Brain microvascular endothelial cell (primary cell): ENCODE data around the gene RAB34.

Source experiments
- DNase-seq: peaks from one replicate; pipeline ENCODE4 v3.0.0-alpha.2; 2020
- H3K27ac ChIP-seq: fragments of 250-450 bp; sonication (Bioruptor Pico); 2 replicates; pipeline ENCODE4 v1.5.1; 2020; ENCODE audit warnings: mild to moderate bottlenecking, moderate library complexity
- H3K27me3 ChIP-seq: fragments of 250-450 bp; sonication (Bioruptor Pico); replicated peaks from 2 replicates; pipeline ENCODE4 v1.5.1; 2020; ENCODE audit warnings: mild to moderate bottlenecking
- H3K36me3 ChIP-seq: fragments of 250-450 bp; sonication (Bioruptor Pico); replicated peaks from 2 replicates; pipeline ENCODE4 v1.5.1; 2020; ENCODE audit warnings: mild to moderate bottlenecking
- H3K4me3 ChIP-seq: 2 replicates; pipeline ENCODE4 v1.5.1; 2011; ENCODE audit warnings: low read depth, mild to moderate bottlenecking, control low read depth, low read length, moderate library complexity
- in situ Hi-C: cut with HindIII; loops from 2 replicates; pipeline ENCODE4 v1.10.0; 2017; ENCODE audit warnings: low sequenced_read_pairs, low pct_ligation_motif_present
- TF ChIP-seq, protein P1 (sequence below): IDR thresholded peaks from 2 replicates; pipeline ENCODE4 v1.5.1; 2011; ENCODE audit warnings: low read depth, mild to moderate bottlenecking, moderate library complexity, low read length, control low read depth, inconsistent platforms; ENCODE audit errors: missing control alignments

RAB34 gene, protein sequence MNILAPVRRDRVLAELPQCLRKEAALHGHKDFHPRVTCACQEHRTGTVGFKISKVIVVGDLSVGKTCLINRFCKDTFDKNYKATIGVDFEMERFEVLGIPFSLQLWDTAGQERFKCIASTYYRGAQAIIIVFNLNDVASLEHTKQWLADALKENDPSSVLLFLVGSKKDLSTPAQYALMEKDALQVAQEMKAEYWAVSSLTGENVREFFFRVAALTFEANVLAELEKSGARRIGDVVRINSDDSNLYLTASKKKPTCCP

DNA sequence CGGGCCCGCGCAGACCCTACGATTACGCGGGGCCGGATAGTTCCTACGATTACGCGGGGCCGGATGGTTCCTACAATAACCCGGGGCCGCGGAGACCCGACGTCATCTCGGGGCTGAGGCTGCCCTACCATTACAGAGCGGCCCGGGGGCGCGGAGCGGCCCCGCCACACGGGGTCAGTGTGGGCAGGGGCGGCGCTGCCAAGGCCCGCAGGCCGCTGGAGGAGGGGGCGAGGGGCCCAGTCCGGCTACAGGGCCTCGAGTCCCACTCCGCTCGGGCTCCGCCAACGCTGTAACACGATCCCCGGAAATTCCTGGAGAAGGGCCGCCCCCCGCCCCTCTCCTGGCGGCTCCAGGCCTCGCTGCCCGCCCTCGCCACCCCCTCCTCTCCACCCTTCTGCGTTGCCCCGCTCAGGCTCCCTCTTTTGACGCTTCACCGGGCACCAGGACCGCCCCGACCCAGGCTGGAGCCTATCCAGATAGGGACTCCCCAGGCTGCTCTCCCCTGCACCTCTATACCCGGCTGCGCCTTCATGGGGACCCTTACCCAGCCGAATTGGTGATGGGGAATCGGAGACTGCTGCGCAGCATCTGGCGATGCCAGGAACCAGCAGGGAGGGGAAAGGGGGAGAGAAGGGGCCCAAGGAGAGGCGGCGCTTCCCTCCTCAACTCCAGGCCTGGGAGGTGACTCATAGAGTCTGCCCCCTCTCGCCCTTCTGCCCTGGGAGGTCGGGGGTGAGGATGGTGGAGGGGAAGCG, at the start of gene RAB34:
RAB34 (minus strand) TSS at position 291 of the 755 bp plus-strand sequence. CDS start 602 bp downstream, outside the sequence.
- peaks cover 32% of the 10 kb centered on the region for H3K36me3 ChIP-seq
- in situ Hi-C loops: no loop called here
- peak within 1 kb of the TSS; percentile 85 for H3K4me3 ChIP-seq
- H3K27ac ChIP-seq: peak within 1 kb of the TSS; percentile 93
- no peaks in the 10 kb centered on the region for H3K27me3 ChIP-seq
- TF ChIP-seq, protein P1, sequence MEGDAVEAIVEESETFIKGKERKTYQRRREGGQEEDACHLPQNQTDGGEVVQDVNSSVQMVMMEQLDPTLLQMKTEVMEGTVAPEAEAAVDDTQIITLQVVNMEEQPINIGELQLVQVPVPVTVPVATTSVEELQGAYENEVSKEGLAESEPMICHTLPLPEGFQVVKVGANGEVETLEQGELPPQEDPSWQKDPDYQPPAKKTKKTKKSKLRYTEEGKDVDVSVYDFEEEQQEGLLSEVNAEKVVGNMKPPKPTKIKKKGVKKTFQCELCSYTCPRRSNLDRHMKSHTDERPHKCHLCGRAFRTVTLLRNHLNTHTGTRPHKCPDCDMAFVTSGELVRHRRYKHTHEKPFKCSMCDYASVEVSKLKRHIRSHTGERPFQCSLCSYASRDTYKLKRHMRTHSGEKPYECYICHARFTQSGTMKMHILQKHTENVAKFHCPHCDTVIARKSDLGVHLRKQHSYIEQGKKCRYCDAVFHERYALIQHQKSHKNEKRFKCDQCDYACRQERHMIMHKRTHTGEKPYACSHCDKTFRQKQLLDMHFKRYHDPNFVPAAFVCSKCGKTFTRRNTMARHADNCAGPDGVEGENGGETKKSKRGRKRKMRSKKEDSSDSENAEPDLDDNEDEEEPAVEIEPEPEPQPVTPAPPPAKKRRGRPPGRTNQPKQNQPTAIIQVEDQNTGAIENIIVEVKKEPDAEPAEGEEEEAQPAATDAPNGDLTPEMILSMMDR: peak; percentile 4
- peak; percentile 70 for DNase-seq

DNA sequence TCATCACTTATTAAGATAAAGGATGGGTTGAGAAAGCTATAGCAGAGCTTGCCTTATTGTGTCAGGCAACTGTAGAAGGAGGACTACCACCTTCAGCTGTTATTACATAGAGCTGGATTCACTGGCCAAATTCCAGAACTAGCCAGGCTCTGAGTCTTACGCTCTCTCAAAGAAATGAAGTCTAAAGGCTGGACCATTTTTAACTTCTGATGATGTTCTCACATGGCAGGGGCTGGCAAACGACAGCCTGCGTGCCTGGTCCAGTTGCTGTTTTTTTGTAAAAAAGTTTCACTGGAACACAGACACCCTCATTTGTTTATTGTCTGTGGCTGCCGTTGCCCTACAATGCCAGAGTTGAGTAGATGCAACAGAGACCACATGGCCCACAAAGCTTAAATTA, 47.4 kb upstream of the RAB34 start:
- H3K27me3 ChIP-seq: no peaks in the 10 kb centered on the region
- in situ Hi-C loops: no loop called here
- no peak overlapping the region for H3K27ac ChIP-seq
- peaks cover 30% of the 10 kb centered on the region for H3K36me3 ChIP-seq
- DNase-seq: no peak
- H3K4me3 ChIP-seq: no peak overlapping the region
- TF ChIP-seq, protein P1: no peak

DNA sequence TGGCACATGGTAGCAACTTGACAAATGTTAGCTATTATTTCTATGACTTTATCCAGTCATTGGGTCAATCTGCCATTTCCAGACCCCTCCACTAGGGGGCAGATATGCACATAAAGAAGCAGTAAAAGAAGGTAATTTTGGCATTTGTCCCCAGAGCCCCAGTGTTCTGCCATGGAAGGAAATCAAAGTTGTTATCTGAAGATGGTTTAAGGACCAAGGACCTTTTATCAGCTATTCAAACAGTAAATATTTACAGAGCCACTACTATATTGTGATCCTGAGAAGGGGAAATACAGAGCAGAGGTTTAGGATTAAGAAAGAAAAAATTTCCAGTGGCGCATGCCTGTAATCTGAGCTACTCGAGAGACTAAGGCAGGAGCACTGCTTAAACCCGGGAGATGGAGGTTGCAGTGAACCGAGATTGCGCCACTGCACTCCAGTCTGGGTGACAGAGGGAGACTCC, 46.2 kb upstream of the RAB34 start:
- TF ChIP-seq, protein P1: peak; percentile 84
- peak; percentile 81 for DNase-seq
- Histone ChIP-seq H3K36me3 (peaks cover 42% of the 10 kb centered on the region), H3K27me3 (no peaks in the 10 kb centered on the region), H3K27ac (no peak overlapping the region), H3K4me3 (no peak overlapping the region)
- in situ Hi-C loops: no loop called here

DNA sequence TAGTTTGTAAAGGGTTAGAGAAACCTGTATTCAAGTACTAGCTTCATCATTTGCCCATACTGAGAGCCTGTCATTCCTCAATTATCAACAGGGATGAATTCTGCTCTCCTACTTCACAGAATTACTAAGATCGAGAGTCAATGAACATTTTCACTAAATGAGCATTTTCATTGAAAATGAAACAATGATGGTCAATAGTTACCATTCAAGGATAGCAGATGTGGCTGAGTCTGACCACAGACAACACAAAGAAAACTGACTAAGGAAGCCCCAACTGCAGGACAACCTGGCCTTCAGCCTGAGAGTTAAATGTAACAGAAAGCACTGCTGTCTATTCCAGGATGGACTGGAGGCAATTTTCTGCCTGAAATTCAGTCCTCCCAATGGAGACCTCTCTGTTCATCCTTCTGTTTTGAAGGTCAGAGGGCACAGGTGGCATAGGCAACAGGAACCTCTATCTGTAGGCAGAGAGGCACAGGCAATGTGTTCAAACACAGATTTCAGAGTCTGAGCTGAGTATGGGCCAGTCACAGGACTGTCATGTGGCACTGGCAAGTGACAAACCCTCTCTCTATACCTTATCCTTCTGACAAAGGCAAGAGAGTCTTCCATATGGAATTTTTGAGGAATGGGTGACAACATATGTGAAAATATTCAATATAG, 45.6 kb upstream of the RAB34 start:
- in situ Hi-C loops: no loop called here
- TF ChIP-seq, protein P1: no peak
- Histone ChIP-seq H3K36me3 (peaks cover 47% of the 10 kb centered on the region), H3K27ac (no peak overlapping the region), H3K4me3 (no peak overlapping the region), H3K27me3 (no peaks in the 10 kb centered on the region)
- no peak for DNase-seq

DNA sequence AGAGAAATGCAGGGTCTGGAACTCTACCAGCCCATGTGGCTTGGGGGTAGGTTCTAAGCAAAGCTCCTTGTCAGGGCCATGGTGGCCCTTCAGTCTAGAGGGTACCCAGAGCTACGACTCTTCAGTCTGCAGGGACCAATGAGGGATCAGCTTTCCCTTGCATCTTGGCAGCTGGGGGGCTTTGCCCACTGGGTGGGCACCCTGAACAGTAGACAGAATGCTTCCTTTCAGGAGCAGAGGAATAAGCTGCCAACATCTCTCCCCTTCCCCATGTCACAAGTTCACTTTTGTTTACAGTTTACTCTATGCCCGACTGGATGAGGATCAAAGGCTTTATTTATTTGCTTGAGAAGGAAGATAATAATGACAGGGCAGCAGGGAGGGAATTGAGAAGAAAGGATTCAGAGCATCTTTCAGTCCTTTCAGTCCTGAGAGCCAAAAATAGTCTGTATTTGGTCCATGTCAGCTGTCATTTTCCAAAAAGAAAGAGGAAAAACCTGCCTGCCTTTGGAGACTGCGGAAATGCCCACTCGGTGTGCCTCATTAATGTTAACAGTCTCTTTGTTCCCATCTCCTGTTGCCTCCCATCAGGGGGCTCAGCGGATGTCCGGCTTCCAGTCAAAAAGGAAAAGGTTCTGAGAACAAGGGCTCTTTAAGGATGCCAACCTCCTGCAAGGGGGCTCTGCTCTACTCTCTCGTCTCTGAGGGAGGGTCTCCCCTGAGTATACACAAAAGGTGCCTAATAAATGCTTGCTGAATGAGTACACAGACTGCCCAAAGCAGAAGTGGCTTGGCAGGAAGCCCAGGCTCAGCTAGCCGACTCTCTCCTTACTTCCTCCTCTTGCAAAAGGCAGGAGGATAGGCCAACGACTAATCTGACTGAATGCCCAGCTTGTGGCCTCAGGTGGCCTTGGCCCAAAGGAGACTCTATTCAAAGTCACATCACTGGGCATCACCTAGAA, 43.2 kb upstream of the RAB34 start:
- in situ Hi-C loops: no loop called here
- Histone ChIP-seq H3K27me3 (no peaks in the 10 kb centered on the region), H3K4me3 (no peak overlapping the region), H3K27ac (no peak overlapping the region), H3K36me3 (peaks cover 55% of the 10 kb centered on the region)
- TF ChIP-seq, protein P1: no peak
- peak; percentile 68 for DNase-seq
